GM12878 (cell line): ENCODE results near the gene EFNB2.

ENCODE experiments used
- BMI1 ChIP-seq: fragments of 450-650 bp; IDR thresholded peaks from 2 replicates; pipeline ENCODE4 v1.6.1; 2016; ENCODE audit warnings: mild to moderate bottlenecking, moderate library complexity, borderline replicate concordance
- BRCA1 ChIP-seq: IDR thresholded peaks from 2 replicates; pipeline ENCODE4 v1.6.1; 2011; ENCODE audit warnings: low read depth, low read length, improper control_type of control experiment
- CEBPB ChIP-seq, 2 experiments: fragments of 150-350 bp in 1 of 2; IDR thresholded peaks; 2 replicates each; pipeline ENCODE4 v1.6.1; 2012 to 2014; ENCODE audit warnings: low read depth in 2 of 2, low read length in 2 of 2, borderline replicate concordance in 1 of 2, inconsistent platforms in 1 of 2
- CREB1 ChIP-seq: IDR thresholded peaks from 2 replicates; pipeline ENCODE4 v1.6.1; 2012; ENCODE audit warnings: low read depth, mild to moderate bottlenecking, inconsistent platforms
- FOXK2 ChIP-seq: fragments of 450-650 bp; IDR thresholded peaks from 2 replicates; pipeline ENCODE4 v1.6.1; 2017; ENCODE audit warnings: mild to moderate bottlenecking, moderate library complexity
- POLR2AphosphoS5 ChIP-seq: IDR thresholded peaks from 2 replicates; pipeline ENCODE4 v1.6.1; 2011; ENCODE audit warnings: mild to moderate bottlenecking, low read length, inconsistent platforms
- SRF ChIP-seq, 2 experiments: IDR thresholded peaks; 2 replicates each; pipeline ENCODE4 v1.6.1; 2011; ENCODE audit warnings: low read depth in 2 of 2, low read length in 2 of 2, mild to moderate bottlenecking in 1 of 2, moderate library complexity in 1 of 2
- TF ChIP-seq, protein P1 (sequence below), 3 experiments: IDR thresholded peaks in 2 of 3; conservative IDR thresholded peaks in 1 of 3; 2 replicates each; pipeline ENCODE4 v1.5.1; 2011; ENCODE audit warnings: low read depth in 3 of 3, low read length in 3 of 3, mild to moderate bottlenecking in 3 of 3, control low read depth in 2 of 3, moderate library complexity in 2 of 3, inconsistent platforms in 1 of 3, mixed read lengths in 1 of 3; ENCODE audit not compliant: control insufficient read depth in 2 of 3, insufficient read depth in 1 of 3; ENCODE audit errors: extremely low read depth in 1 of 3

DNA sequence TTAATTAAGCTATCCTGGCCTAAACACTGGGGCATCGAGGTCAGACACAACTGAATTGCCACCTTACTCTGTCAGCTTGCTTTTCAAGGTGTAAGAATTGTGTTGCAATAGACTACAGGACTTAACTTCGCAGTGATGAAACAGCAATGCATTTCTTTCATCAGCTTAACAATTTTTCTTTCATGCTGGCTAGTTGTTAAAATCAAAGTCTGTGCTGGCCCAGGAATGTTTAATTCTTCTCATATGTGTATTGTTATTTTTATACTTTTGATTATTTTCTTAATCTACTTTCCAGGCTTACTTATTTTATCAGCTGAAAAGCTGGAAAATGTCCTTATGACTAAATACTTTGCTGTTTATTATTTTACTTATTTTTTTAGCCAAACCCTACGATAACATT is 79.7 kb downstream of the EFNB2 start:
- TF ChIP-seq POLR2AphosphoS5, result no peak
- TF ChIP-seq, protein P1, sequence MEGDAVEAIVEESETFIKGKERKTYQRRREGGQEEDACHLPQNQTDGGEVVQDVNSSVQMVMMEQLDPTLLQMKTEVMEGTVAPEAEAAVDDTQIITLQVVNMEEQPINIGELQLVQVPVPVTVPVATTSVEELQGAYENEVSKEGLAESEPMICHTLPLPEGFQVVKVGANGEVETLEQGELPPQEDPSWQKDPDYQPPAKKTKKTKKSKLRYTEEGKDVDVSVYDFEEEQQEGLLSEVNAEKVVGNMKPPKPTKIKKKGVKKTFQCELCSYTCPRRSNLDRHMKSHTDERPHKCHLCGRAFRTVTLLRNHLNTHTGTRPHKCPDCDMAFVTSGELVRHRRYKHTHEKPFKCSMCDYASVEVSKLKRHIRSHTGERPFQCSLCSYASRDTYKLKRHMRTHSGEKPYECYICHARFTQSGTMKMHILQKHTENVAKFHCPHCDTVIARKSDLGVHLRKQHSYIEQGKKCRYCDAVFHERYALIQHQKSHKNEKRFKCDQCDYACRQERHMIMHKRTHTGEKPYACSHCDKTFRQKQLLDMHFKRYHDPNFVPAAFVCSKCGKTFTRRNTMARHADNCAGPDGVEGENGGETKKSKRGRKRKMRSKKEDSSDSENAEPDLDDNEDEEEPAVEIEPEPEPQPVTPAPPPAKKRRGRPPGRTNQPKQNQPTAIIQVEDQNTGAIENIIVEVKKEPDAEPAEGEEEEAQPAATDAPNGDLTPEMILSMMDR (IDR thresholded peaks at IDR 0.05 in 2 of 3, conservative IDR thresholded peaks at IDR 0.05 in 1 of 3; ENCODE audit: control insufficient read depth in 2 of 3, extremely low read depth in 1 of 3, insufficient read depth in 1 of 3, low read depth in 3 of 3, low read length in 3 of 3), result no peak
- no peak for TF ChIP-seq CEBPB (IDR thresholded peaks at IDR 0.05; ENCODE audit: borderline replicate concordance in 1 of 2, low read depth in 2 of 2, low read length in 2 of 2)
- TF ChIP-seq CREB1, result no peak
- TF ChIP-seq SRF (IDR thresholded peaks at IDR 0.05; ENCODE audit: low read depth in 2 of 2, low read length in 2 of 2), result no peak
- TF ChIP-seq BRCA1, result no peak
- TF ChIP-seq FOXK2, result no peak
- no peak for TF ChIP-seq BMI1
